ENCODE data around the gene PRR19.

The PRR19 gene

DNA sequence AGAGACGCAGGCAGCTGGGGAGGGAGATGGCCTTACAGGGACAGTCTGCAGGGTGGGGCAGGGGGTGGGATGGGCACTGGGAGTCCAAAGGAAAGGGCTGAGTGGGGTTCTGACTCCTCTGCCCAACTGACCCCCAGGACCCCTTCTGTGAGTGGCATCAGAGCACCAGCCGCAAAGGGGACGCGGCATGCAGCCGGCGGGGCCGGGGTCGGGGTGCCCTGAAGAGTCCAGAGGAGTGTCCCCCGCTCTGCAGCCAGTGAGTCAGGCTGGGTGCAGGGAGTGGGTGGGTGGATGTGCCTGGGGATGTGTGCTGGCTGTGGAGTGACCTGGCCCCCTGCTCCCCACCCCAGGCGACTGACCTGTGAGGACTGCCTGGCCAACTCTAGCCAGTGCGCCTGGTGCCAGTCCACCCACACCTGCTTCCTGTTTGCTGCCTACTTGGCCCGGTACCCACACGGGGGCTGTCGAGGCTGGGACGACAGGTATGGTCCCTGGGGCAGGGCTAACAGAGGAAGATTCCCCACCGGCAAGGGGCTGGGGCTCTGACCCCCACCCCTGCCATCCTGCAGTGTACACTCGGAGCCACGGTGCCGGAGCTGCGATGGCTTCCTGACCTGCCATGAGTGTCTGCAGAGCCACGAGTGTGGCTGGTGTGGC is 49.3 kb downstream of the PRR19 start:
- no peak for DNase-seq (ENCODE audit: low read depth)

DNA sequence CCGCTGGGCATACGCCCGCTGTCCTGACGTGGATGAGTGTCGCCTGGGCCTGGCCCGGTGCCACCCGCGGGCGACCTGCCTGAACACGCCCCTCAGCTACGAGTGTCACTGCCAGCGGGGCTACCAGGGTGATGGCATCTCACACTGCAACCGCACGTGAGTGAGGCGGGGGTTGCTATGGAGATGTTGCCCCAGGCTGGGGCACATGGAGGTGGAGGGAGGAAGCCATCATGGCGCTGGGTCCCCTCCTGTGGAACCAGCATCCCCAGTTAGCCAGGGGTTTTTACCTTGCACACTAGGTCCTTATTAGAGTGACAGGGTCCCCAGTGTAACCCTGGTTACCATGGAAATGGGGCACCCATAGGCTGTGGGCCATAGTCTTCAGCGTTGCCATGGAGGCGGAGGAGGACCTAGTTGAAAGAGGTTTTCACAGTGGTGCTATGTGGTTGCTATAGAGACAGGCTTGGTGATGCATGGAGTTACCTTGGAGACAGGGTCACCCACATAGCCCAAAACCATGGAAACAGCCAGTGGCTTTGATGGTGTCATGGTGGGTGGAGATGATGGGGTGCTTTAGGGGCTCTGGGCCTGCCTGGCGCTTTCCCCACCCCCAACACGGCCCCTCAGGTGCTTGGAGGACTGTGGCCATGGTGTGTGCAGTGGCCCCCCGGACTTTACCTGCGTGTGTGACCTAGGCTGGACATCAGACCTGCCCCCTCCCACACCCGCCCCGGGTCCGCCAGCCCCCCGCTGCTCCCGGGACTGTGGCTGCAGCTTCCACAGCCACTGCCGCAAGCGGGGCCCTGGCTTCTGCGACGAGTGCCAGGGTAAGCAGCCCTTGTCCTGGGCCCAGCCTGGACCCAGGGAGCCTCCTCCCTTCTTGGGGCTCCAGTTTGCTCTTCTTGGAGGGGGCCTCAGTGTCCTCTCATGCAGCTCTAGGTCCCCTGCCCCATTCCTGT is 50.6 kb downstream of the PRR19 start:
- DNase-seq (ENCODE audit: low read depth): no peak

DNA sequence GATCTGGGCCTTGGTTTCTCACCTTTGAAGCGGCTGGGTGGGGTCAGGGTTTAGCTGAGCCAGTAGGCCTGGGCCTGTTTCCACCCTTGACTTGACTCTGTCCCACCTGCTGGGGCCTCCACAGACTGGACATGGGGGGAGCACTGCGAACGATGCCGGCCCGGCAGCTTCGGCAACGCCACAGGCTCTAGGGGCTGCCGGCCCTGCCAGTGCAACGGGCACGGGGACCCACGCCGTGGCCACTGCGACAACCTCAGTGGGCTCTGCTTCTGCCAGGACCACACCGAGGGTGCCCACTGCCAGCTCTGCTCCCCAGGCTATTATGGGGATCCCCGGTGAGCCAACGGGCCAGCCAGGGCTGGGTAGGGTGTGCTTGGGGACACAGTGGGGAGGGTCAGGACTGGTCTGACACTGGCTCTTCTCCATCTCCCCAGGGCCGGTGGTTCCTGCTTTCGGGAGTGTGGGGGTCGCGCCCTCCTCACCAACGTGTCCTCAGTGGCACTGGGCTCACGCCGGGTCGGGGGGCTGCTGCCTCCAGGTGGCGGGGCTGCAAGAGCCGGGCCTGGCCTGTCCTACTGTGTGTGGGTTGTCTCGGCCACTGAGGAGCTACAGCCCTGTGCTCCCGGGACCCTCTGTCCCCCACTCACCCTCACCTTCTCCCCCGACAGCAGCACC is 51.5 kb downstream of the PRR19 start:
- DNase-seq (ENCODE audit: low read depth): no peak

DNA sequence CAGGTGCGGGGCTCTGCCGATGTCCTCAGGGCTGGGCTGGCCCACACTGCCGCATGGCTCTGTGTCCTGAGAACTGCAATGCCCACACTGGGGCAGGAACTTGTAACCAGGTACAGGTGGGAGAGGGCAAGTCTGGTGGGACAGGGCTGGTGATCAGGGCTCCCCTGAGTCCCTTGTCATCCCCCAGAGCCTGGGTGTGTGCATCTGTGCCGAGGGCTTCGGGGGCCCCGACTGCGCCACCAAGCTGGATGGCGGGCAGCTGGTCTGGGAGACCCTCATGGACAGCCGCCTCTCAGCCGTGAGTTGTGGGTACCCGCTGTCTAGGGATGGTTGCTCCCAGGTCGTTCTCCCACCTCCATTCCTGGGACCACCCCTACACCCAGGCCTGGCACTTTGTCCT is 54.0 kb downstream of the PRR19 start:
- no peak for DNase-seq (ENCODE audit: low read depth)

DNA sequence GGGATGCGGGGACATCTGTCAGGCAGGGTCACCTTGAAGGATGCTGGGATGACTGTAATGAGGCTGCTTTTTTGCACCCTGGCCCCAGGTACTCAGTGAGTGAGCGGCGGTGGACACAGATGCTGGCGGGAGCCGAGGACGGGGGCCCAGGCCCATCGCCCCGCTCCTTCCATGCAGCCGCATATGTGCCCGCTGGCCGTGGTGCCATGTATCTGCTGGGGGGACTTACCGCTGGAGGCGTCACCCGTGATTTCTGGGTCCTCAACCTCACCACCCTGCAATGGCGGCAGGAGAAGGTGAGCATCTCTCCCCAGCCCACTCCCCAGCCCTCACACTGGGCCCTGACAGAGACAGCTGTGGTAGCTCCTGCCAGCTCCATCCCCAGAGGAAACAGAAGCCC is 54.8 kb downstream of the PRR19 start:
- no peak for DNase-seq (ENCODE audit: low read depth)

DNA sequence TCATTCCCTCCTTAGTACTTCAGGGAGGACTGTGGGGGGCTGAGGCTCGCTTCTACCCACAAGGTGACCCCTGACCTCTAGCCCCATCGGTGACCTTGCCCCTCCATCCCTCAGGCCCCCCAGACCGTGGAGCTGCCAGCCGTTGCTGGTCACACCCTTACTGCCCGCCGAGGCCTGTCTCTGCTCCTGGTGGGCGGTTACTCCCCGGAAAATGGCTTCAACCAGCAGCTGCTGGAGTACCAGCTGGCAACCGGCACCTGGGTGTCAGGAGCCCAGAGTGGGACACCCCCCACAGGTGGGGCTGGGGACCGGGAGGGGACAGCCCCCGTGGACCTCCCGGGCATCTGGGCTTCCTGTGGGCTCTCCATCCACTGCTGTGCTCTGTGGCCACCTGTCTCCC is 55.4 kb downstream of the PRR19 start:
- DNase-seq (ENCODE audit: low read depth): no peak
